ENCODE measurements around the gene HADHA.
"Not testable (repeated sequence)": the region's sequence is repeated elsewhere in the genome, so short reads cannot be mapped to it uniquely, and the experiment has no call there.

The HADHA gene

DNA sequence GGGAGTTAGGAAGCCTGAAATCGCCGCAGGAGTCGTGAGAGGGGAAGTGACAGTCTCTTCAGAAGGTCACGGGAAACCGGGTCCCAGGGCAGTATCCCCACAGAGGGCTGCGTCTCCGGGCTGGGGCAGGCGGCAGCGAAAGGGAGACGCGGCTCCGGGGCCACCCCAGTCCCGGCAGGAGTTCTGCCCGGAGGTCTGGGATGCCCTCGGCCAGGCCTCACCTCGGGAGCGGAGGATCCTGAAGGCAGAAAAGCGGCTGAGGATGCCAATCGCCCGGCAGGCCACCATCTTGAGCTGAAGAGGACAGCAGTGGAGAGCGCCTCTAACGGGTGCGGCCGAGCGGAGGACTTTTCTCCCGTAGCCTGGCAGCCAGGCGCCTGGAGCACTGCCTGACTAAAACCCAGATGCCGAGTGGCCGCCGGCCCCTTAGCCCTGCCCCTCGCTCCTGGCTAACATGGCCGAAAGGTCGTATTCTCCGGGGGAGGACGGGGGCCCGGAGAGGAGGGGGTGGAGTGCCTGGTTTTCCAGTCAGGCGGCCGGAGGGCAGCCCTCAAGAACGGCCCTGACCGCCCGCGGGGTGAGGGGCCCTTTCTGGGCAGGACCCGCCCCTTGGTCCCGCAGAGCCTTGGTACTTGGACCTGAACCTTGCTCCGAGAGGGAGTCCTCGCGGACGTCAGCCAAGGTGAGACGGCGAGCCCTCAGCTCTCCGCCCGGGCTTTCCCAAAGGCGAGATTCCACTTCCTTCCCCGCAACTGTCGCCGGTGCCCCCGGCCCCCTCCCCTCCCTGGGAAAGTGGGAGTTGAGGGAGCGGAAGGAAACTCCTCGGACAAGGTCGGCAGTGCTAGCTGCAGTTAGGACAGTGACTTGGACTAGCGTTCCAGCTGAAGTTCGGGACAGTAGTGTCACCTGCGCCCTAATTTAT lies at the start of gene HADHA, which contains the start of gene HADHB:
Gene HADHA, minus strand, starts transcription at position 324 of the 922 bp plus-strand sequence. Its CDS starts 36 bp downstream, at position 288.
Gene HADHB, plus strand, starts transcription at position 631 of the 922 bp plus-strand sequence. CDS start 9,316 bp downstream, outside the sequence.
- peak; percentile 41 for DNase-seq (ENCODE audit: low read depth)

DNA sequence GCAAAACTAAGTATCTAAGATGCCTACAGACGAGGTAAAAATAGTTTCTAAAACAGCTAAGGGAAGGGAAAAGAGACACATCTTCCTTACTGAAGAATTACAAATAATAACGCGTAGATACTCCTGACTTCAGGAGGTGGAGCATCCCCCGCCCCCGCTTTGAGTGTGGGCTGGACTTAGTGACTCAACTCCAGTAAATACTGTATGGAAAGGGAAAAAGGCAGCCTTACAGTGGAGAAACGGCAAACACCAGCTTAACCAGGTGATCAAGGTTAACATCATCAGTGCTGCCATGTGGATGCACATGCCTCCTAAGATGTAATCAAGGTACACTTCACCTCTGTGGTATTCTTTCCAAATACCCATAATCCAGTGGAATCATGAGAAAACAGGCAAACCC lies 48.2 kb upstream of the HADHA start:
- DNase-seq (ENCODE audit: low read depth), result peak; percentile 8

DNA sequence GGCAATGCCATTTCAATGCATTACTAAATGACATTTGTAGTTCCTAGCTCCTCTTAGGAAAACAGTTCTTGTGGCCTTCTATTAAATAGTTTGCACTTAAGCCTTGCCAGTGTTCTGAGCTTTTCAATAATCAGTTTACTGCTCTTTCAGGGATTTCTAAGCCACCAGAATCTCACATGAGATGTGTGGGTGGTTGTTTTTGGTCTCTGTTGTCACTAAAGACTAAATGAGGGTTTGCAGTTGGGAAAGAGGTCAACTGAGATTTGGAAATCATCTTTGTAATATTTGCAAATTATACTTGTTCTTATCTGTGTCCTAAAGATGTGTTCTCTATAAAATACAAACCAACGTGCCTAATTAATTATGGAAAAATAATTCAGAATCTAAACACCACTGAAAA lies 45.6 kb upstream of the HADHA start:
- no peak for DNase-seq (ENCODE audit: low read depth)

DNA sequence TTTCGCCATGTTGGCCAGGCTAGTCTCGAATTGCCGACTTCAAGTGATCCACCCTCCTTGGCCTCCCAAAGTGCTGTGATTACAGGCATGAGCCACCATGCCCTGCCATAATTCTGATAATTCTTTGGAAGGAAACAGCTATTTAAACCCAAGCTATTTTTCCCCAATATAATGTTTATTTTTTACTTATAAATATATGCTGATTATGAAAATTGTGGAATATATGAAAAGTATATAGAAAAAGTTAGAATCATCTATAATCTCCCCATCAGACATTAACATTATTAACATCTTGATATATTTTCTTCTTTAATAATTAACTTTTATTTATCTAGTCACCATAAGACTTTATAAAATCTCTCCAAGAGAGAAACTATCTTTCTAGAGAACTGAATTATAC lies 41.5 kb upstream of the HADHA start:
- no peak for DNase-seq (ENCODE audit: low read depth)

DNA sequence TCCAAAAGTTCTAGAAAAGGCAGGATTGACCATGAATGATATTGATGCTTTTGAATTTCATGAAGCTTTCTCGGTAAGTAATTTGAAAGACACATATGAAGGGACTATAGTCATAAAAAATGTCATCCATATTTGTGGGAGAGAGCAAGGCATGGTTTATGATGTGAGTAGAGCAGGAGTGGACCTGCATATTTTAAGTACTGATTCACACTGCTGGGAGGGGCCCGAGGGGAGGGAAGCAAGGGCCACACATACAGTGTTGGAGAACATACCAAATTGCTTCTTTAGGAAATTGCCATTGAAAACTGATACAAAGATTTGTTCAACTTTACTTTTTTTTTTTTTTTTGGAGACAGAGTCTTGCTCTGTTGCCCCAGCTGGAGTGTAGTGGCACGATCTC lies 39.7 kb upstream of the HADHA start:
- DNase-seq (ENCODE audit: low read depth), result peak; percentile 15

DNA sequence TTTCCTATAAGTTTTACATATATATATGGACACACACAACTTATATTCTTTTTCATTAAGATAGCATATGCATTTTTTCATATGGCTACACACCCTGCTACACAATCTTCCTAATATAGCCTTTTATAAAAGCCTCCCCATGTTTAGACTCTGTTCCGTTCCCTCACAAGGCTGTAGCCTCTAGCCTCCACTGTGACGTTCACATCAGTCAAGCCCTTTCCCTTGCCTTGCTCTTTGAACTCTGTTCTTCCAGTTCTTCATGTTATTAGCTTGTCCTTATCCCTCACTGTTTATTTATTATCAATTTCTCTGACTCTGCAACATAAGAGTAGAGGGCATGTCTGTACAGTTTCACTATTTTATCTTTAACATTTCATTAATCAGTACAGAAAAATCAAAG lies 39.2 kb upstream of the HADHA start:
- DNase-seq (ENCODE audit: low read depth), result no peak

DNA sequence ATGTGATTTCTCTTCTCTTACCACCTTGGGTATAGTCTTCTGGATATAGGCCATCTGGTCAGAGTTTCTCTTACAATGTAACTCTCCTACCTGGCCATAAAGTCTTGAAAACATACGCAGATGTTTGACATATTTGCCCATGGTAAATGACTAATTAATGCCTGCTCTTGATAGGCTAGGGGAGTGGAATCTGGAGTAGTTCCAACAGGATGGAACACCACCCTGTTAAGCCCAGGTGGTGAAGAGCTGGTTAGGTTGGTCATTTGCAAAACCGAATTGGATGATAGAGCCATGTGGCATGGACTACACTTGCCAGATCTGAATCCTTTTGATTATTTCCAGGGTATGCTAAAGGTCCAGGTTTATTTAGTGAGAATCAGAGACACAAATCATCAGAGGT lies 36.8 kb upstream of the HADHA start:
- DNase-seq (ENCODE audit: low read depth), result no peak

DNA sequence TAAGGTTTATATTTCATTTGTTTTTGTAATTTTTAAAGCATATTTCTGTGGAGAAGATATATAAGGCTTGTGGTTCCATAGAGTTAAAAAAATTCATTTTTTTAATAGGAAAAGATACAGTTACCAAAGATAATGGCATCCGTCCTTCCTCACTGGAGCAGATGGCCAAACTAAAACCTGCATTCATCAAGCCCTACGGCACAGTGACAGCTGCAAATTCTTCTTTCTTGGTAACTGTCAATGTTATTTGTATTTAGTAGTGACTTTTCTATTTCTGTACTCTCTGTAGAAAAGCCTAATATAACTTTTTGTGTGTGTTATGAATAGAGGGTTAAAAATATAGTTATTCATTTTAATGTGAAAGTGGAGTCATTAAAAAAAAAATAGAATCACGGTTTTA lies 35.5 kb upstream of the HADHA start:
- no peak for DNase-seq (ENCODE audit: low read depth)

DNA sequence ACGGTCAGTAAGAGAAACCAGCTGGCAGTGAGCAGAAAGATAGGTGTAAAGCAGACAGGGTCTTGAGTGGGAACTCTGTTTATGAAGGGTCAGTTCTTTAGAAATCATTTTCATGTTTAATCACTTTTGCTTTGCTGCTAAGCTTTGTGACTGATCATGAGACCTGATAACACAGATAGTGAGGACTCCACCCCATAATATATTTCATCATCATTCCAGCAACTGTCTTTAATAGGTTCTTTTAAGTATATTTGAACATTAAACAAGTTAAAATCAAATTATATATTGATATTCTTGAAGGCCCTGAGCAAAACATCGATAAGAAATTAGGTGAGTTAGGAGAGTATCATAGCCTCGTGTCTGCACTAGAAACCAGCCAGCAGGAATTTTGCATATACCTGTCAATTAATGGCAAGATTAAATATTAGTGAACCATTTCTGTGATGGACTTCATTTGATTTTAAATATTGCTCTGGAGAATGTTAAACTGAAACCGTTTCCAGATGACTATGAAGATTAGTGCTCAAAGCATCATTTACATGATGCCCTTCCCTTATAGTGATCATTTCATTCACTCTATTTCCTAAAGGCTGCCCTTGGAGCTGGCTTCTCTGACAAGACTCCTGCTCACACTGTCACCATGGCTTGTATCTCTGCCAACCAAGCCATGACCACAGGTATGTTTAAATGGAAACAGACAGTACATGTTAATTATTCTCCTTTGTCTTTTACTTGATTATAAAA lies 32.2 kb upstream of the HADHA start:
- DNase-seq (ENCODE audit: low read depth), result no peak

DNA sequence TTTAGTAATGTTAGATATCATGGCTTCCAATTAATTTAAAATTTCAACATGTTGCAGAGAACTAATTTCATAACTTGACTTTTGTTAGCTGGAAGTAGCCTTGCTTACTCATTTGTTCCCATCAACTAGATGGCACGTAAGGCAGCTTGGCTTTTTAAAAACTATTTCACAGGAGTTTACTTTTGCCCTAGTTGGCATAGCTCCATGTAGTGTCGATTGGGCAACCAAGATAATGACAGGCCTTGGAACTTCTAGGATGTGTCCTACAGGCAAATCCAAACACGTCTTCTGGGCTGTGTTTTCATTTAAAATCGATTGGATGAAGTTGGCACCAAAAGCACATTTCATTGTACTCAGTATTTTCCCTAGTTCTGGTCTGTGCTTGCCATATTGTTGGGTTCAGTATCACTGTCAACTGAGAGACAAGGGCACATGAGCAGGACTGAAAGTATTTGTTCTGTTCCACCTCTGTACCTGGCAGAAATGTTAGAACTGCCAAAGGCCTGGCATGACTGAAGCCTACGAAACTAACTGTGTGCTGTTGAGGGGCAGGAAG lies 29.7 kb upstream of the HADHA start:
- peak; percentile 71 for DNase-seq (ENCODE audit: low read depth)

DNA sequence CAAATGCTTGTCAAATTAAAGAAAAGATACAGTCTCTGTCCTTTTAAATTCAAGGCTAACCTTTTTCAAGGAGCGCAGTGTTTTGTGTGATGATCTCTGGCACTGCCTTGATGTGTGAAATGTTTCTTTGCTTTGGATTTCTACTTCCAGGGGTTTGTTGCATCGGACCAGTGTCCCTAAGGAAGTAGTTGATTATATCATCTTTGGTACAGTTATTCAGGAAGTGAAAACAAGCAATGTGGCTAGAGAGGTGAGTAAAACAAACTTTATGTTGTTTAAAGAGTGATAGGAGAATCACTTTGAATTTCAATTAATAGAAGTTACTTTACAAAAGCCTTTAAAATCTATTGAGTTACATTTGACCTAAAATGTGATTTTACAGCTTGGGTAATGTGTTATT lies 29.1 kb upstream of the HADHA start:
- no peak for DNase-seq (ENCODE audit: low read depth)

DNA sequence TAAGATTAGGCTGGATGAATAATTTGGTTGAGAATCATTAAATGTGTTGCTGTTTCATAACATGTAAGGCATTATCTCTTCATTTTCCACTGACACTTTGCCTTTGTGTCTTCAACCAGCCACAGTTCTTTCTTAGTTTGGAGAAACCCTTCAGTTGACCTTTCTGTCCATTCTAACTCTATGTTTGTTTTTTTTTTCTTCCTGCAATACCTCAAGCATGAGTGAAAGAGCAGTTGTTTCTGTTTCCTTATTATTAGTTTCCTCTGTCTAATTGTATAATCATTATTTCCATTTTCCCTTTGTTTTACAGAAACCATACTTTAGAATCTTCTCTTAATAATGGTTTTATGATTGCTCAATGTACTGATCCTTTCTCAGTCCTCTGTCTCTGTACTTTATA lies 25.9 kb upstream of the HADHA start:
- DNase-seq (ENCODE audit: low read depth), result no peak

DNA sequence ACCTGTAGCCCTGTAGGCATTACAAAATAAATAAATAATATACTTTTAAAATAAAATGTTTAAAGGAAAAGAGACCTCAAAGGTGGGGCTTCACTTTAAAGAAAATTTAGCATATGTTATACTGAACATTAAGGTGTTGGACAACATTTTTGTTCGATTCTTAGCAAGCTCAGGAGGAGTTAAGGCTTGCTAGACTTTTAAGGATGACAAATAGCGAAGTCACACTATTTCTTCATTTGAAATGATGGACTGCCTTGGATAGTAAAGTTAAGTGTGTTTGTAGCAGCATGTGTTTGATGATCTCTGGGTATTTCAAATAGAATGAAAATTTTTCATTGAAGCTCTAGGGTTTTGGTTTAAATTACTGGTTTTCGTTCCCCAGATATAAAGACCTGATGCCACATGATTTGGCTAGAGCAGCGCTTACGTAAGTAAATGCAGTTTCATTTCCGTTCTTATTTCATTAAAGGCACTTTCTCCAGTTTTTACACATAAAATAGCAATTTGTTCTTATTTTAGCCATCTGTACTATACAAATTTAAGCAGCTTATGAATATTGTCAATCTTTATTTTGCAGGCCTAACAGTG lies 25.2 kb upstream of the HADHA start:
- no peak for DNase-seq (ENCODE audit: low read depth)

DNA sequence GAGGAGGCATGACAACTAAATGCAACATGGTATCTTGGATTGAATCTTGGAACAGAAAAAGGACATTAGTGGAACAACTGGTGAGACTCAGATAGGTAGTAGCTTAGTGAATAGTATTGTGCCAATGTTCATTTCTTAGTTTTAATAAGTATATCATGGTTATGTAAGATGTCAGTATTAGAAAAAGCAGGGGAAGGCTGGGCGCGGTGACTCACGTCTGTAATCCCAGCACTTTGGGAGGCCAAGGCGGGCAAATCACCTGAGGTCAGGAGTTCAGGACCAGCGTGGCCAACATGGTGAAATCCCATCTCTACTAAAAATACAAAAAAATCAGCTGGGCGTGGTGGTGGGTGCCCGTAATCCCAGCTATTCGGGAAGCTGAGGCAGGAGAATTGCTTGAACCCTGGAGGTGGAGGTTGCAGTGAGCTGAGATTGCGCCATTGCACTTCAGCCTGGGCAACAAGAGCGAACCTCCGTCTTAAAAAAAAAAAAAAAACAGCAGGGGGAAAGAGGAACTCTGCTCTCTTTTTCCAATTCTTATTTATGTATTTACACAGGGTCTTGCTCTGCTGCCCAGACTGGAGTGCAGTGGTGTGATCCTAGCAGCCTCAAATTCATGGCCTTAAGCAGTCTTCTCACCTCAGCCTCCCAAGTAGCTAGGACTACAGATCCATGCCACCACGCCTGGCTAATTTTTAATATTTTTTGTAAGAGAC lies 24.4 kb upstream of the HADHA start:
- DNase-seq (ENCODE audit: low read depth), result not testable (repeated sequence)

DNA sequence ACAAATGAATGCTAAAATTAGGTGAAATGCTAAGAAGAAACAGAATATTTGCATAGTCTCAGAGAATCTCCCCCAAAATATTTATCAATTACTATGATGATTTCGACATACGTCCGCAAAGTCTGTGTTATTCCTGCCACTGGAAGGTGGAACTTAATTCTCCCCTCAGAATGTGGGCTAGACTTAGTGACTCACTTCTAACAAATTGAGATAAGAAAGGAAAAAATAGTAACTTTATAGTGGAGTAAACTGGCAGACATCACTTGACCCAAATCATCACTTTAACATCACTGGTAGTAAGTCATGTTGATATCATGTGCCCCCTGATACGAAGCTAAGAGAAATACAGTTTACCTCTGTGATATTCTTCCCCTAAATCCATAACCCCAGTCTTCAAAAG lies 23.8 kb upstream of the HADHA start:
- no peak for DNase-seq (ENCODE audit: low read depth)

DNA sequence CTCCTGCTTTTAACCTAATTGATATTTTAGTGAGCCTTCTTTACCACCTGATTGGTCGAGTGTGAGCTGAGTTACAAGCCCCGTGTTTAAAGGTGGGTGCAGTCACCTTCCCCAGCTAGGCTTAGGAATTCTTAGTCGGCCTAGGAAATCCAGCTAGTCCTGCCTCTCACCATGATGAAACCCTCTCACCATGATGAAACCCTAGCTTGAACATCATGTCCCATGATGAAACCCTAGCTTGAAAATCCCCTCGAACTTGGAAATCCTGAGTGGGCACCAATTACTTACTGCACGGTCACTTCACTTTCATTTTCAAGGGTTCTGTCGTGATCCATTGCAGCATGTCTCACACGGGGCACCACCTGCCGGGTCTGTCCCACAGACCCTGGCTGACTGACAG lies 14.4 kb upstream of the HADHA start:
- DNase-seq (ENCODE audit: low read depth), result not testable (repeated sequence)

DNA sequence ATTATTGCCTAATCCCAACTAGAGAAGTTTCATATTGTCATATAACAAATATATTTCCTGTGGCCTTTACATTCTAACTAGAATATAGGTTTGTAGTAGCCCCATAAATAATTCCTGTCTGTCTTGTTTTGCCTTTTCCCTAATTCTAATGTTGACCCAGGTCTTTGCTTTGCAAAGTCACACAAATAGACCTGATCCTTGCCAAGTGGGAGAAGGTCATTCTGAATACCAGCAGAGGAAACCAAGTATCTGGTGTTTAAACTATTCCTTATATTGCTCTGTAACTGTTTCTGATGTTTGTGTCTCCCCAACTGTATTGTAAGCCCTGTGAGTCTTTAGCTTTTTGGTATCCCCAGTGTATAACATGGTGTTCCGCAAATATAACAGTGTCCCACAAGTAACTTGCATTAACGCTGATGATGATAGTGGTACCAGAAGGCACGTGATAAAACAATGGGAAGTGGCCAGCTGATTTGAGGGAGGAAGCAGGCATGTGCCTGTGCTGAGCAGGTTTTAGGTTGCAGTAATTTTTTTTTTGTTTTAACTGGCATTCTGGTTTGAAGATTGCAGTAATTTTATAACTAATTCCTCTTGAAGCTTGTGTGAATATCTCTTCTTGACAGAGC lies 11.4 kb upstream of the HADHA start:
- no peak for DNase-seq (ENCODE audit: low read depth)

DNA sequence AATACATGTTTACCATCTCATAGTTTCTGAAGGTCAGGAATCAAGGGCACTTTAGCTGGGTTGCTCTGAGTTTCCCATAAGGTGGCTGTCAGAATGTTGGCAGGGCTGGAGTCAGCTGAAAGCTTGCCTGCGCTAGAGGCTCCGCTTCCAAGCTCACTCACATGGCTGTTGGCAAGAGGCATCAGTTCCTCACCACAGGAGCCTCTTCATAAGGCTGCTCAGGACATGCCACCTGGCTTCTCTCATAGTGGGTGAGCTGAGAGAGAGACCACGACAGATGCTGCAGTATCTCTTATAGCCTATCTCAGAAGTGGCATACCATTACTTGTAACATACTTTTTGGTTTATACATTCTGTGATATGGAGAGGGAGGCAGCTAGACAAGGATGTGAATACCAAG lies 7.5 kb upstream of the HADHA start:
- no peak for DNase-seq (ENCODE audit: low read depth)

DNA sequence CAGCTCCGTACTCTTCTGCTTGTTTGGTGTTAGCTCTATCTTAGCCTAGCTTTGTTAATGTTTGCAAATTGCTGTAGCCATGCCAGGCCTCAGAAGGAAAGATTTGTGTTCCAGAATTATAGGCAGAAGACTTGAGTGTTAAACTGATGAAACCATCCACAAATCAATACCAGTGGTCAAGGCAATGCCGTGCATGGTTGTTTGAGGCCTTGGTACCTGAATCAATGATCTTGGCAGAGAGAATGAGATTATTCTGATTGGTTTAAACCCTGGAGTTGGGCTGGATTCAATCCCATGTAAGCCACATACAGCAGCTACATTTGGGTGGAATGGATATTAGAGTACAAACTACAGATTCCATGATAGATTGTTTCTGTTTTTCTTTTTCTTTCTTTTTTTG lies 5.2 kb upstream of the HADHA start:
- no peak for DNase-seq (ENCODE audit: low read depth)

DNA sequence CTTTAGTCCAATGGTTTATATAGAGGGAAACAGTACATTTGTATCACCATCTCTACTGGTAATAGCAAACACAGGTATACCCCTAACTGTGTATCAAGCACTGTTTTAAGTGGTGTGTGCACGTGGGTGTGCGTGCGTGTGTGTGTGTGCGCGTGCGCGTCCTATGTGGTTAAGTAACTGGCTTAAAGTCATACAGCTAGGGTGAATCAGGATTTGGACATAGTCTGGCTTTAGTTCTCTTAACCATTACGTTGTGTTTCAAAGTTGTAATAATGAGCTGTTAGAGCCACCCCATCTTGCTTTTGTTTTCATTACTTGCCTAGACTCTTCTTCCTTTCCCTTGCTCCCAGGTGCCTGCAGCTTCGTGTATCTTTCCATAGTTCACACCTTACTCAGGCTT lies 2.4 kb upstream of the HADHA start:
- DNase-seq (ENCODE audit: low read depth), result no peak

DNA sequence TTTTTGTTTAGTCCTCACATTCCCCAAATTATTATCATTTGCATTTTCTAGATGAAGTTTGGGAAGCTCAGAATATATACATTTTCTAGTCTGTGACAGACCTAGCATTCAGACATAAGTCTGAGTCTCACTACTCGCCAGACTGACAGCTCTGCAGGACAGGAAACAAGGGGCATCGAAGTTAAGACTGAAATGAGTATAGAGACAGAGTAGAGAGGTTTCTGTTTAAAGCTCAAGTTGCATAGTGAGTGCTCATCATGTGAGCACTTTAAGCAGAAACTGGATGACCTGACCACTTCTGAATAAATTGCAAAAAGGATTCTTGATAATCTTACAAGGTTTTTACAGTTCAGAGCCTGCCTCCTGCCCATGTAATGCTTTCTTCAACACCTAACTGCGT lies 1.4 kb upstream of the HADHA start:
- DNase-seq (ENCODE audit: low read depth), result no peak

Data from non-pigmented ciliary epithelial cell (primary cell).